Stimulated activated CD4-positive, alpha-beta T cell treated with anti-CD3 and anti-CD28 coated beads, Interleukin-12 subunit alpha, Interleukin-12 subunit beta, amount 100 ng/mL, for 4 hours (primary cell): ENCODE measurements around the gene TMEM209.

Source experiments
- DNase-seq: peaks from one replicate; pipeline ENCODE4 v3.0.0-alpha.2; 2020

TMEM209 gene

DNA sequence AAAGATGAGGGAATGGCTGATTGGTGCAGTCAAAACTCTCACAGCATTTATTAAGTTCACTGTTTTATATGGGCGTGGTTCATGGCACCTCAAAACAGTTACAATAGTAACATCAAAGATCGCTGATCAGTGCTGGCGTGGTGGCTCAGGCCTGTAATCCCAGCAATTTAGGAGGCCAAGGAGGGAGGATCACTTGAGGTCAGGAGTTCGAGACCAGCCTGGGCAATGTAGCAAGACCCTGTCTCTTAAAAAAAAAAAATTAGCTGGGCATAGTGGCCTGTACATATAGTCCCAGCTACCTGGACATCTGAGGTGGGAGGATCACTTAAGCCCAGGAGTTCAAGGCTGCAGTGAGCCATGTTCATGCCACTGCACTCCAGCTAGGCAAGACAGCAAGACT, 86.4 kb downstream of the TMEM209 start:
- no peak for DNase-seq

DNA sequence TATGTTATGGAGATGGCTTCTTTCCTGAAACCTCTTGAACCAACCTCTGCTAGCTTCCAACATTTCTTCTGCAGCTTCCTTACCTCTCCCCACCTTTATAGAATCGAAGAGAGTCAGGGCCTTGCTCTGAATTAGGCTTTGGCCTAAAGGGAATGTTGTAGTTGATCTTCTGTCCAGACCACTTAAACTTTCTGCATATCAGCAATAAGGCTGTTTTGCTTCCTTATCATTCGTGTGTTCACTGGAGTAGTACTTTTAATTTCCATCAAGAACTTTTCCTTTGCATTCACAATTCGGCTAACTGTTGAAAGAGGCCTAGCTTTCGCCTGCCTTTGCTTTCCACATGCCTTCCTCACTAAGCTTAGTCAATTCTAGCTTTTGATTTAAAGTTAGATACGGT, 86.9 kb downstream of the TMEM209 start:
- DNase-seq = no peak

DNA sequence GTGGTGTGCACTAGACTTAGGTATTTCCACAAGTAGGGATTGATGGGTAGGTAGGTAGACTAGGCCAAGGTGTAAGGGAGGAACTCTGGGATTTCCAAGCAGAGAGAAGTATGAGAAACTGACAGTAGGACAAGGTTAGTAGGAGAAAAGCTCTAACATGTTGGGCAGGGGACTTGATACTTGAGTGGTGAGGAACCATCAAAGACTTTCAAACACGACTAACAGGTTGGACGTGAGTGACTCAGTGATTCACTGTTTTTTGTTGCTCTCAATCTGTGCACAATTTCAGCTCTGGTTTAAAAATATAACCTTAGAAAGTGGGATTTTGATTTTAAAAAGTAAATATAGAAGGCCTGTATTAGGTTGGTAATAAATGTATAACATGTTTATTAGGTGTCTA, 90.4 kb downstream of the TMEM209 start:
- no peak for DNase-seq
